Mesenchymal stem cell (in vitro differentiated cells and primary cell): ENCODE results near the gene FAM3B.

Source experiments
- DNase-seq: peaks from one replicate; pipeline ENCODE4 v3.0.0-alpha.2; 2013
- H2AFZ ChIP-seq: one replicate; pipeline ENCODE4 v1.6.1; 2013; ENCODE audit warnings: low read depth, mild to moderate bottlenecking, control low read depth, inconsistent platforms, low read length, moderate library complexity
- H2AK5ac ChIP-seq: 2 replicates; pipeline ENCODE4 v1.6.1; 2013; ENCODE audit warnings: low read length, moderate library complexity, mild to moderate bottlenecking, inconsistent platforms; ENCODE audit not compliant: severe bottlenecking
- H2BK120ac ChIP-seq: one replicate; pipeline ENCODE4 v1.6.1; 2013; ENCODE audit warnings: low read depth, mild to moderate bottlenecking, inconsistent platforms, low read length, moderate library complexity
- H2BK12ac ChIP-seq, 2 experiments: one replicate each; pipeline ENCODE4 v1.6.1; 2013; ENCODE audit warnings: inconsistent platforms in 2 of 2, low read length in 2 of 2, mild to moderate bottlenecking in 2 of 2, moderate library complexity in 2 of 2, control low read depth in 1 of 2
- H2BK15ac ChIP-seq: one replicate; pipeline ENCODE4 v1.6.1; 2013; ENCODE audit warnings: mild to moderate bottlenecking, low read depth, inconsistent platforms; ENCODE audit not compliant: poor library complexity, severe bottlenecking
- H2BK5ac ChIP-seq: 2 replicates; pipeline ENCODE4 v1.6.1; 2013; ENCODE audit warnings: low read depth, mild to moderate bottlenecking, low read length, control low read depth, inconsistent platforms; ENCODE audit not compliant: poor library complexity, severe bottlenecking
- H3K14ac ChIP-seq, 2 experiments: one replicate each; pipeline ENCODE4 v1.6.1; 2013; ENCODE audit warnings: inconsistent platforms in 2 of 2, low read length in 2 of 2, control low read depth in 1 of 2, mild to moderate bottlenecking in 1 of 2, moderate library complexity in 1 of 2
- H3K18ac ChIP-seq, 2 experiments: one replicate each; pipeline ENCODE4 v1.6.1; 2013; ENCODE audit warnings: inconsistent platforms in 2 of 2, low read length in 2 of 2, control low read depth in 1 of 2, low read depth in 1 of 2, mild to moderate bottlenecking in 1 of 2
- H3K23ac ChIP-seq, 2 experiments: one replicate each; pipeline ENCODE4 v1.6.1; 2013; ENCODE audit warnings: inconsistent platforms in 2 of 2, low read length in 2 of 2, mild to moderate bottlenecking in 2 of 2, moderate library complexity in 2 of 2, control low read depth in 1 of 2
- H3K27ac ChIP-seq: 2 replicates; pipeline ENCODE4 v1.5.1; 2013; ENCODE audit warnings: mild to moderate bottlenecking, moderate library complexity, low read length, control low read depth, inconsistent platforms; ENCODE audit not compliant: poor library complexity, severe bottlenecking
- H3K27me3 ChIP-seq, 2 experiments: 2 replicates each; pipeline versions ENCODE4 v1.6.1 to v1.7.0; 2013; ENCODE audit warnings: low read length in 2 of 2, mild to moderate bottlenecking in 2 of 2, moderate library complexity in 2 of 2, control low read depth in 1 of 2, inconsistent platforms in 1 of 2; ENCODE audit not compliant: control insufficient read depth in 1 of 2, insufficient read depth in 1 of 2
- H3K36me3 ChIP-seq, 2 experiments: 2 replicates each; pipeline versions ENCODE4 v1.6.1 to v1.7.0; 2013; ENCODE audit warnings: low read length in 2 of 2, control low read depth in 1 of 2, inconsistent platforms in 1 of 2, low read depth in 1 of 2, mild to moderate bottlenecking in 1 of 2; ENCODE audit not compliant: insufficient read depth in 2 of 2, control insufficient read depth in 1 of 2
- H3K4ac ChIP-seq, 2 experiments: one replicate each; pipeline ENCODE4 v1.6.1; 2013; ENCODE audit warnings: inconsistent platforms in 2 of 2, low read length in 2 of 2, mild to moderate bottlenecking in 2 of 2, moderate library complexity in 2 of 2, control low read depth in 1 of 2, low read depth in 1 of 2
- H3K4me1 ChIP-seq: 2 replicates; pipeline ENCODE4 v1.6.1; 2013; ENCODE audit warnings: low read depth, low read length, control low read depth; ENCODE audit not compliant: control insufficient read depth, insufficient read depth
- H3K4me2 ChIP-seq: 2 replicates; pipeline ENCODE4 v1.6.1; 2013; ENCODE audit warnings: low read length, mild to moderate bottlenecking, inconsistent platforms; ENCODE audit not compliant: poor library complexity, severe bottlenecking
- H3K4me3 ChIP-seq, 2 experiments: 2 replicates each; pipeline versions ENCODE4 v1.5.1 to v1.7.0; 2013; ENCODE audit warnings: low read length in 2 of 2, mild to moderate bottlenecking in 2 of 2, control low read depth in 1 of 2, low read depth in 1 of 2; ENCODE audit not compliant: insufficient read depth in 1 of 2
- H3K79me1 ChIP-seq: replicated peaks from 2 replicates; pipeline ENCODE4 v1.6.1; 2013; ENCODE audit warnings: mild to moderate bottlenecking, control low read depth, low read length, inconsistent platforms; ENCODE audit not compliant: poor library complexity, severe bottlenecking
- H3K9ac ChIP-seq: 2 replicates; pipeline ENCODE4 v1.7.0; 2013; ENCODE audit warnings: mild to moderate bottlenecking, low read length, moderate library complexity
- H3K9me3 ChIP-seq: 2 replicates; pipeline ENCODE4 v1.7.0; 2013; ENCODE audit warnings: mild to moderate bottlenecking, low read length; ENCODE audit not compliant: control insufficient read depth
- H4K8ac ChIP-seq: one replicate; pipeline ENCODE4 v1.6.1; 2013; ENCODE audit warnings: inconsistent platforms, mild to moderate bottlenecking, low read length, moderate library complexity
- H4K91ac ChIP-seq: one replicate; pipeline ENCODE4 v1.6.1; 2013; ENCODE audit warnings: mild to moderate bottlenecking, low read length, inconsistent platforms
- WGBS: methylation state at CpG from one replicate; pipeline ENCODE4 v1.1.7; 2013; ENCODE audit warnings: mixed read lengths; 5-methylcytosine and 5-hydroxymethylcytosine counted together

Gene FAM3B

DNA sequence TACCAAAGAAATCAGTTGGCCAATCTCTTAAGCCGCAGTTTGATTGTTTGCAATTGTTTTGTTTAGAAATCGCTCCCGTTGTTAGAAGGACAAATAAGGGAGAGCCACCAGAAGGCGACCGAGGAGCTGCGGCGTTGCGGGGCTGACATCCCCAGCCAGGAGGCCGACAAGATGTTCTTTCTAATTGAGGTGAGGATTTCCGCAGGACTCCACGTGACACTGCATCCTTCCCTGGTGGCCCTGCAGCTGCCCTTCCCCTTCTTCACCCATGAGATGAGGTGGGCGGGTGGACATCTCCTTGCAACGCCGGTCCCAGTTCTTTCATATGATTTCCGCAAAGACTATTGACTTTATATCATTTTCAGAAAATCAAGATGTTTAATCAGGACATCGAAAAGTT lies 82.2 kb downstream of the FAM3B start:
- Histone ChIP-seq H4K8ac (no peak overlapping the region), H3K36me3 (peaks cover 0 to 79% of the 10 kb centered on the region in 2 experiments), H2BK12ac (no peak overlapping the region), H3K27me3 (peaks cover 0 to 4% of the 10 kb centered on the region in 2 experiments), H3K9me3 (no peaks in the 10 kb centered on the region), H3K14ac (no peak overlapping the region), H3K4ac (no peak overlapping the region), H2BK120ac (no peak overlapping the region), H3K4me3 (no peak overlapping the region), H2BK15ac (no peak overlapping the region), H3K18ac (no peak overlapping the region), H3K4me1 (no peaks in the 10 kb centered on the region), H2BK5ac (no peak overlapping the region), H3K4me2 (no peak overlapping the region), H2AK5ac (no peak overlapping the region), H4K91ac (no peak overlapping the region), H3K27ac (no peak overlapping the region), H3K79me1 (no peaks in the 10 kb centered on the region), H3K23ac (no peak overlapping the region), H2AFZ (no peak overlapping the region), H3K9ac (no peak overlapping the region)
- 88% methylated on average over 12 of the region's 16 CpGs for WGBS
- no peak for DNase-seq

DNA sequence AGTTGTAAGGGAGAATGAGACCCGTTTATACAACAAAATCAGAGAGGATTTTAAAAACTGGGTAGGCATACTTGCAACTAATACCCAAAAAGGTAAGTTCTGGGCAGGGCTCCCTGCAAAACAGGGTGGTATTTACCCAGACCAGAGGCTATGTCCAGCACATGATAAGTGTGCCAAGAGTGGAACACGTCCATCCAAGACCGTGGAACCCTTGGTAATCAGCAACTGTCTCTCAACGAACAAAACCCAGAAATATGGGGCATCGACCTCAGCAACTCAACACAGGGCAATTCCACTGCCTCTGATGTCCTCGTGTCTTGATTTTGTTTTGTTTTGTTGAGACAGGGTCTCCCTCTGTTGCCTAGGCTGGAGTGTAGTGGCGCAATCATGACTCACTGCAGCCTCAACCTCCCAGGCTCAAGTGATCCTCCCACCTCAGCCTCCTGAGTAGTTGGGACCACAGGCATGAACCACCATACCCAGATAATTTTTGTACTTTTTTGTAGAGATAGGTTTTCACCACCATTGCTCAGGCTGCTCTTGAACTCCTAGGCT lies 82.7 kb downstream of the FAM3B start:
- WGBS: 81% methylated on average over 6 of the region's 7 CpGs
- Histone ChIP-seq H3K9me3 (no peaks in the 10 kb centered on the region), H2BK15ac (no peak overlapping the region), H3K4ac (no peak overlapping the region), H3K9ac (no peak overlapping the region), H2BK5ac (no peak overlapping the region), H4K91ac (no peak overlapping the region), H2AFZ (no peak overlapping the region), H3K27ac (no peak overlapping the region), H3K4me1 (no peaks in the 10 kb centered on the region), H3K79me1 (no peaks in the 10 kb centered on the region), H3K14ac (no peak overlapping the region), H3K18ac (no peak overlapping the region), H4K8ac (no peak overlapping the region), H3K4me2 (no peak overlapping the region), H3K27me3 (peaks cover 0 to 4% of the 10 kb centered on the region in 2 experiments), H3K4me3 (no peak overlapping the region), H2BK12ac (no peak overlapping the region), H3K23ac (no peak overlapping the region), H3K36me3 (peaks cover 0 to 84% of the 10 kb centered on the region in 2 experiments), H2AK5ac (no peak overlapping the region), H2BK120ac (no peak overlapping the region)
- DNase-seq: no peak

DNA sequence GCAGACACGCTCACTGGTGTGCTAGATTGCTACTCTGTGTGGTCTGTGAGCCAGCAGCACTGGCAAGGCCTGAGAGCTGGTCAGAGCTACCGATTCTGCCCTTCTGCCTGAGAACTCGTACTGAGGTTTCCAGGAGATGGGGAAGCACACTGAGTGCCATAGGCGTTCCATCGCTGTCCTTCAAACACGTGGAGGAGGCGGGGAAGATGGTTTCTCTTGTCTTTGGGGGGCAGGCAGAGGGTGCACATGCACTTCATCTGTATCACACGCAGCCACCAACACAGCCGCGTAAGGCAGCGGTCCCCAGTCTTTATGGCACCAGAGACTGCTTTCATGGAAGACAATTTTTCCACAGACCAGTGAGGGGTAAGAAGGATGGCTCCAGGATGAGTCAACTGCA lies 85.6 kb downstream of the FAM3B start:
- Histone ChIP-seq H3K4ac (no peak overlapping the region), H4K91ac (no peak overlapping the region), H3K27me3 (peaks cover 0 to 4% of the 10 kb centered on the region in 2 experiments), H2BK5ac (no peak overlapping the region), H3K9me3 (no peaks in the 10 kb centered on the region), H3K27ac (no peak overlapping the region), H3K4me1 (no peaks in the 10 kb centered on the region), H3K9ac (no peak overlapping the region), H2BK120ac (no peak overlapping the region), H3K79me1 (no peaks in the 10 kb centered on the region), H4K8ac (no peak overlapping the region), H2BK15ac (no peak overlapping the region), H2BK12ac (no peak overlapping the region), H3K4me3 (no peak overlapping the region), H3K14ac (no peak overlapping the region), H3K36me3 (peaks cover 0 to 89% of the 10 kb centered on the region in 2 experiments), H3K23ac (no peak overlapping the region), H3K18ac (no peak overlapping the region), H2AK5ac (no peak overlapping the region), H2AFZ (no peak overlapping the region), H3K4me2 (no peak overlapping the region)
- DNase-seq: no peak
- WGBS: 85% methylated on average over 11 of the region's 11 CpGs

DNA sequence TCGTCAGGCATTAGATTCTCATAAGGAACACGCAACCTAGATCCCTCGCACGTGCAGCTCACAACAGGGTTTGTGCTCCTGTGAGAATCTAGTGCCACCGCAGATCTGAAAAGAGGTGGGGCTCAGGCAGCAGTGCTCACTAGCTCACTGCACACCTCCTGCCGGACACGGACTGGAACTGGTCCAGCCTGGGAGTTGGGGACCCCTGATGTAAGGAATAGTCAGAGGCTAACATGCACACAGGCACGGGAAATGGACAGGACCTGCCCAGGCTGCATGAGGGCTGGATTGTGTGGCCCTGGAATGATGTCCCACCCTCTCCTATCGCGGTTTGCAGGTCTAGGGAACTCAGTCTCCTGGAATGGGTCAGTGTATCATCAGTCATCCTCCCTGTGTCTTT lies 86.2 kb downstream of the FAM3B start:
- H2BK12ac ChIP-seq: no peak overlapping the region
- no peak overlapping the region for H2BK120ac ChIP-seq
- H3K4me2 ChIP-seq: no peak overlapping the region
- H3K18ac ChIP-seq: no peak overlapping the region
- H3K14ac ChIP-seq: no peak overlapping the region
- no peak for DNase-seq
- no peak overlapping the region for H3K9ac ChIP-seq
- no peak overlapping the region for H4K91ac ChIP-seq
- WGBS: 88% methylated on average over 10 of the region's 10 CpGs
- H3K4me3 ChIP-seq: no peak overlapping the region
- no peak overlapping the region for H3K23ac ChIP-seq
- peaks cover 0 to 6% of the 10 kb centered on the region in 2 experiments for H3K27me3 ChIP-seq
- H4K8ac ChIP-seq: no peak overlapping the region
- H3K79me1 ChIP-seq: no peaks in the 10 kb centered on the region
- H3K4me1 ChIP-seq: no peaks in the 10 kb centered on the region
- H2AFZ ChIP-seq: no peak overlapping the region
- H3K27ac ChIP-seq: no peak overlapping the region
- no peak overlapping the region for H2AK5ac ChIP-seq
- peaks cover 0 to 89% of the 10 kb centered on the region in 2 experiments for H3K36me3 ChIP-seq
- H3K4ac ChIP-seq: no peak overlapping the region
- H2BK15ac ChIP-seq: no peak overlapping the region
- H3K9me3 ChIP-seq: no peaks in the 10 kb centered on the region
- H2BK5ac ChIP-seq: no peak overlapping the region
